GOT3 (cell line): Measurements from ENCODE around the gene HBA1.
"Not testable (repeated sequence)": the region's sequence is repeated elsewhere in the genome, so short reads cannot be mapped to it uniquely, and the experiment has no call there.

Source experiments
- DNase-seq: peaks from one replicate; lab custom pipeline; 2025; ENCODE audit warnings: mixed read lengths; lab: John Stamatoyannopoulos, UW

Gene HBA1

DNA sequence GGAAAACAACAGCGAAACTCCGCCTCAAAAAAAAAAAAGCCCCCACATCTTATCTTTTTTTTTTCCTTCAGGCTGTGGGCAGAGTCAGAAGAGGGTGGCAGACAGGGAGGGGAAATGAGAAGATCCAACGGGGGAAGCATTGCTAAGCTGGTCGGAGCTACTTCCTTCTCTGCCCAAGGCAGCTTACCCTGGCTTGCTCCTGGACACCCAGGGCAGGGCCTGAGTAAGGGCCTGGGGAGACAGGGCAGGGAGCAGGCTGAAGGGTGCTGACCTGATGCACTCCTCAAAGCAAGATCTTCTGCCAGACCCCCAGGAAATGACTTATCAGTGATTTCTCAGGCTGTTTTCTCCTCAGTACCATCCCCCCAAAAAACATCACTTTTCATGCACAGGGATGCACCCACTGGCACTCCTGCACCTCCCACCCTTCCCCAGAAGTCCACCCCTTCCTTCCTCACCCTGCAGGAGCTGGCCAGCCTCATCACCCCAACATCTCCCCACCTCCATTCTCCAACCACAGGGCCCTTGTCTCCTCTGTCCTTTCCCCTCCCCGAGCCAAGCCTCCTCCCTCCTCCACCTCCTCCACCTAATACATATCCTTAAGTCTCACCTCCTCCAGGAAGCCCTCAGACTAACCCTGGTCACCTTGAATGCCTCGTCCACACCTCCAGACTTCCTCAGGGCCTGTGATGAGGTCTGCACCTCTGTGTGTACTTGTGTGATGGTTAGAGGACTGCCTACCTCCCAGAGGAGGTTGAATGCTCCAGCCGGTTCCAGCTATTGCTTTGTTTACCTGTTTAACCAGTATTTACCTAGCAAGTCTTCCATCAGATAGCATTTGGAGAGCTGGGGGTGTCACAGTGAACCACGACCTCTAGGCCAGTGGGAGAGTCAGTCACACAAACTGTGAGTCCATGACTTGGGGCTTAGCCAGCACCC lies 1.2 kb upstream of the HBA1 start:
- no peak for DNase-seq

GRCh38 chr16:176006-176405 lies 474 bp upstream of the HBA1 start:
- DNase-seq: not testable (repeated sequence)

DNA sequence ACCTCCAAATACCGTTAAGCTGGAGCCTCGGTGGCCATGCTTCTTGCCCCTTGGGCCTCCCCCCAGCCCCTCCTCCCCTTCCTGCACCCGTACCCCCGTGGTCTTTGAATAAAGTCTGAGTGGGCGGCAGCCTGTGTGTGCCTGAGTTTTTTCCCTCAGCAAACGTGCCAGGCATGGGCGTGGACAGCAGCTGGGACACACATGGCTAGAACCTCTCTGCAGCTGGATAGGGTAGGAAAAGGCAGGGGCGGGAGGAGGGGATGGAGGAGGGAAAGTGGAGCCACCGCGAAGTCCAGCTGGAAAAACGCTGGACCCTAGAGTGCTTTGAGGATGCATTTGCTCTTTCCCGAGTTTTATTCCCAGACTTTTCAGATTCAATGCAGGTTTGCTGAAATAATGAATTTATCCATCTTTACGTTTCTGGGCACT lies 928 bp downstream of the HBA1 start:
- DNase-seq: no peak

DNA sequence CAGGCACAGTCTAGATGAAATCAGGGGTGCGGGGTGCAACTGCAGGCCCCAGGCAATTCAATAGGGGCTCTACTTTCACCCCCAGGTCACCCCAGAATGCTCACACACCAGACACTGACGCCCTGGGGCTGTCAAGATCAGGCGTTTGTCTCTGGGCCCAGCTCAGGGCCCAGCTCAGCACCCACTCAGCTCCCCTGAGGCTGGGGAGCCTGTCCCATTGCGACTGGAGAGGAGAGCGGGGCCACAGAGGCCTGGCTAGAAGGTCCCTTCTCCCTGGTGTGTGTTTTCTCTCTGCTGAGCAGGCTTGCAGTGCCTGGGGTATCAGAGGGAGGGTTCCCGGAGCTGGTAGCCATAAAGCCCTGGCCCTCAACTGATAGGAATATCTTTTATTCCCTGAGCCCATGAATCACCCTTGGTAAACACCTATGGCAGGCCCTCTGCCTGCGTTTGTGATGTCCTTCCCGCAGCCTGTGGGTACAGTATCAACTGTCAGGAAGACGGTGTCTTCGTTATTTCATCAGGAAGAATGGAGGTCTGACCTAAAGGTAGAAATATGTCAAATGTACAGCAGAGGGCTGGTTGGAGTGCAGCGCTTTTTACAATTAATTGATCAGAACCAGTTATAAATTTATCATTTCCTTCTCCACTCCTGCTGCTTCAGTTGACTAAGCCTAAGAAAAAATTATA lies 1.6 kb downstream of the HBA1 start:
- no peak for DNase-seq

- no peak for DNase-seq
These were observed 2.2 kb downstream of the HBA1 start for GRCh38 chr16:178668-179015.

- no peak for DNase-seq
These were observed 3.0 kb downstream of the HBA1 start for GRCh38 chr16:179211-180092.

GRCh38 chr16:180101-180675 lies 3.7 kb downstream of the HBA1 start, which contains the start of gene HBQ1:
HBQ1 (plus strand) TSS chr16:180459; CDS start chr16:180487, 28 bp downstream.
- DNase-seq: no peak

DNA sequence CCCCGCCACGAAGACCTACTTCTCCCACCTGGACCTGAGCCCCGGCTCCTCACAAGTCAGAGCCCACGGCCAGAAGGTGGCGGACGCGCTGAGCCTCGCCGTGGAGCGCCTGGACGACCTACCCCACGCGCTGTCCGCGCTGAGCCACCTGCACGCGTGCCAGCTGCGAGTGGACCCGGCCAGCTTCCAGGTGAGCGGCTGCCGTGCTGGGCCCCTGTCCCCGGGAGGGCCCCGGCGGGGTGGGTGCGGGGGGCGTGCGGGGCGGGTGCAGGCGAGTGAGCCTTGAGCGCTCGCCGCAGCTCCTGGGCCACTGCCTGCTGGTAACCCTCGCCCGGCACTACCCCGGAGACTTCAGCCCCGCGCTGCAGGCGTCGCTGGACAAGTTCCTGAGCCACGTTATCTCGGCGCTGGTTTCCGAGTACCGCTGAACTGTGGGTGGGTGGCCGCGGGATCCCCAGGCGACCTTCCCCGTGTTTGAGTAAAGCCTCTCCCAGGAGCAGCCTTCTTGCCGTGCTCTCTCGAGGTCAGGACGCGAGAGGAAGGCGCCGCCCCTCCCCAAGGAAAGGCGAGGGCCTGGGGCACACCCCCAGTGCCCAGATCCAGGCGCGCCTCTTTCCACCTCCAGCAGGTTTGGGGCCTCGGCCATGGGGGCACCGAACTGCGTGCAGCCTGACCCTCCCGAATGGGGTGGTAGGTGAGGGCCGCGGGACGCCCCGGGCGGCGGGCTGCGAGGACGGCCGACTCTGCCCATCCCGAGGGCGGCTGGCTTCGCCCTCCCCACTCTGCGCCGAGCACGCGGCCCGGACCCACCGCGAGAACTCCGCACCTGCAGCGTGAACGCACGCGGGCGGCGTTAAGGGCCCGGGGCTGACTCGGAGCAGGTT lies 4.4 kb downstream of the HBA1 start:
- no peak for DNase-seq

DNA sequence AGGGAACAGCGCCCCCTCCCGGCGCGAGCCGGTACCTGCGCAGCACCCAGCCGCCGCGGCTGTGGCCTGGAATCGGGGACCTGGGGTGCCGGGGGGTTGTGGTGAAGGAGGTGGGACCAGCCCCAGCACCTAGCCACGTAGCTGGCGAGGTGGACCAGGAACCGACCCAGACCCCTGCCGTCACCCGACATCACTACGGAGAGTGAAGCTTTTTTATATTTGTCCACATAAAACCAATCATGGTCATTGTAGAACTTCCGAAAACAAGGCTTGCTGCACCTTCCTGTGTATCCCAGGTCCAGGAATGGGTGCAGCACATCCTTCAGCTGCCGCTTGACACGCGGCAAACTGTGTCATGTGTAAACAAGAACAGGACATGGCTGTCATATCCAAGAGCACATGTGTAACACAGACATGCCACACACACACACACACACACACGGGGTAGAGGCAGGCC lies 5.1 kb downstream of the HBA1 start:
- no peak for DNase-seq

DNA sequence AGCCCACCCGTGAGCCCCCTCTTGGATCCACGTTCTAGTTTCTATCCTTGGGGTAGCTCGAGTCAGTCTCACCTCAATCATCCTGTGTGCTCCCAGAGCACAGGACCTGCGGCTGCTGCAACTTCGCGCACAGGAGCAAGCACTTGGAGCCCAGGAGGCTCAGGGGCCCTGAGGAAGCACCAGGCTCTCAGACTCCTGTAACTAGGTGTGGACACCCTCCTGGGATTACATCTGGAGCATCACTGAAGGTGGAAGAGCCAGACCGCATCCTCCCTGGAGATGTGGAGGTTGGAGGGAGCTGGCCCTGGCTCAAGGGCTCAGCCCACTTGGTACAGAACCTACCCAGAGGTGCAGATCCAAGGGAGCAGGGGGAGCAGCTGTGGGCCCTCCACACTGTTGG lies 6.5 kb downstream of the HBA1 start:
- DNase-seq: no peak

DNA sequence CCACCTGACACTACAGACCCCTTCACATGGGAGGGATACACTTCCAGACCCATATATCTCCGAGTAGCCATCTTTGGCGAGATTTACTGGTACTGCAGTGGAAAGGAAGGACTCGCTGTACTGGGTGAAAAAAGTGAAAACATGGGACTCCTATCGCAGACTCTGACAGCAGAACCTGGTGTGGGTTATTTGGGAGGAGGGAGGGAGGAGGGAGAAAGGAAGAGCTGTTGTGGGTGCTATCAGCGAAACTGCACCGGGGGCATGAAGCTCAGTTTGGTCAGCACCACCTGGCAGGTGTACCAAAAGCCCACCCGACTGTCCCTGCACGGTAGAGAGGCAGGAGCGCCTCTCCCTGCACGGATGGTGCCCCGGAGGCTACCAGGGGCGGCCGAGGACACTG lies 8.7 kb downstream of the HBA1 start:
- no peak for DNase-seq

DNA sequence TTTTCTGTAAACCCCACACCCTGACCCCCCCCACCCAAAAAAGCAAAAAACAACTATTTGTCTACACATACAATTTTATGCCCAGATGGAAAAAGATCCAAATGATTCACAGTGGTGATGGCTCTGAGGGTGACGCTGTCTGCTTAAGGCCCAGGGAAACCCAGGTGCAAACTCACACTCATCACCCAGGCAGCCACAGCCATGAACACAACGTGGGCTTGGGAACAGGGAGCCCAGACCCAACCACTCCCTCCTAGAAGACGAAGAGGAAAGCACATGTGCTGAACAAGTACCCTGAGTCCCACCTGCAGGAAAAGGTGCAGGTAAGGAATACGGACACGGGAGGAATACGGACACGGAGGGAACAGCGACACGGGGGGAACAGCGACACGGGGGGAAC lies 9.2 kb downstream of the HBA1 start:
- no peak for DNase-seq

- DNase-seq: no peak
These were observed 10.8 kb downstream of the HBA1 start for GRCh38 chr16:187330-187729.

DNA sequence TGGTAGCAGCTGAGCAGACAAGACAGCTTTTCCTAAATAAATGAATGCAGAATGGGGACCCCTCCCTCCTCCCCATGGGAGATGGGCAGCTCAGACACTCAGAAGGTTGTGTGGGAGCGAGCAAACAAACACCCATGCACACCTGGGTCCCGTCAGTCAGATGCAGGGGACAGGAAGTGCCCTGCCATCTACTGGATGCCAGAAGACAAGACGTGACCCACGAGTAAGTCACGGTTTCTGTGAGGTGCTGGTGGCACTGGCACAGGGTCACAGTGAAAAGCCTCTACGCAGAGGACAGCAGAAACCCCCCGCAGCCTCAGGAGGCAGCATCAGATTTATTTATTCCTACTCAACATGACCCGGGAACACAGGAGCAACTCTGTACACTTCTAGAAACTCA lies 12.2 kb downstream of the HBA1 start:
- no peak for DNase-seq

DNA sequence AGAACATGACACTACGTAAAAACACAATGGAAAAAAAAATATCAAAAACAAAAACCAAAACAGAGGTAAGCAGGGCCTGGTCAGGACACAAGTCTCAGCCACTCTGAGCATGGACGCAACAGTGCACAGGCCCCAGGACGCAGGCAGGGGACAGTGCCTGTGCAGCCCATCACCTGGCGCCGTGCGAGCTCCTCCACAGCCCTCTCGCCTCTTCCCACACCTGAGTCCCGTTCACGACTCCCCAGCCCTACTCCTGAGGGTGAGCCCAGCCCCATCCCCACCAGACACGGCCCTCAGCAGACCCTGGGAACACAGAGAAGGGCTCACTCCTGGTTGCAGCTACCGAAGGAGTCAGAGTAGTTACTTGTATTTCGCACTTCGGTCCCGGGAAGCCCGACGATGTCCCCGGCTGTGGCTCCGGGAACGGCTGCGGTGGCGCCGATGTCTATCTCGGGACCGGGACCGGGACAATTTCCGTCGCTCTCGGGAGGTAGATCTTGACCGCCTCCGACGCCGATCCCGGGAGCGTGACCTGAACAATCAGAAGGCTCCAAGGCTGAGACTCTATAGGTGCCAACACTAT lies 13.2 kb downstream of the HBA1 start:
- DNase-seq: no peak

DNA sequence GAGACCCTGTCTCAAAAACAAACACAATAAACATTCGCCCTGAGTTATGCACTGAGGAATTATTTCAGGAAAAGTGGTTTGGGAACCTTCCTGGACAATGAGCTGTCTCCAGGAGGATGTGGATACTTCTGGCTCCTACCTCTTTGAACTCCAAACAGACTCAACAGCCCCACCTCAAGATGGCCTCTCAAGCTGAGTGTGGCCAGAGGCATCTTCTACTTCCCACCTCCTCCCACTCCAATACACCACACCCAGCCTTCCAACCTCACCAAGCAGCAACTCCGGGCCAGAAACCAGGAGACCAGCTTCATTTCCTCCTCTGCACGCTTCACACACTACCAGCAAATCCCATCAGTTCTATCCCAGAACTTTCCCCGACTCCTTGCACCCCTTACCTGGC lies 15.4 kb downstream of the HBA1 start:
- no peak for DNase-seq

DNA sequence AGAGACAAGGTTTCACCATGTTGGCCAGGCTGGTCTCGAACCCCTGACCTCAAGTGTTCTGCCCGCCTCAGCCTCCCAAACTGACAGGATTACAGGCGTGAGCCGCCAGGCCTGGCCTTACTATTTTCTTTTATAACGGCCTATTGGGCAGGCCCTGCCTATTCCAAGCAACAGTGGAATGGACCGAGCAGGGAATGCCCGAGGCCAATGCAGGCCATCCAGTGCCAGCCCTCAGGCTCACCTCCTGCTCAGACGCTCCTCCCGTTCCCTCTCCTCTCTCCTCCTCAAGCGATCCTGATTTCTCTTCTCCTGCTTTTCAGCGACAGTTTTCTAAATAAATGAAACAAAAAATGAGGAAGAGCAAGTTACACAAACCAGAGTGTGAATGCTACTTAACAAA lies 16.2 kb downstream of the HBA1 start:
- DNase-seq: no peak

DNA sequence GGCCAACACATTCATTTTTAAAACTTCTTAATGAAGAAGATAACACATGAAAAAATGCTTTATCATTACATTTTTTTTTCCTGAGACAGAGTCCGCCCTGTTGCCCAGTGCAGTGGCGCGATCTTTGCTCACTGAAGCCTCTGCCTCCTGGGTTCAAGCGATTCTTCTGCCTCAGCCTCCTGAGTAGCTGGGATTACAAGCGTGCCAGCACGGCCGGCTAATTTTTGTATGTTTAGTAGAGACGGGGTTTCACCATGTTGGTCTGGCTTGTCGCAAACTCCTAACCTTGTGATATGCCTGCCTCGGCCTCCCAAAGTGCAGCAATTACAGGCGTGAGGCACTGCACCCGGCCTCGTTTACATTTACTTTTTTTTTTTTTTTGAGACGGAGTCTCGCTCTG lies 17.0 kb downstream of the HBA1 start:
- no peak for DNase-seq

- DNase-seq: no peak
These were observed 18.0 kb downstream of the HBA1 start for GRCh38 chr16:194516-194915.

DNA sequence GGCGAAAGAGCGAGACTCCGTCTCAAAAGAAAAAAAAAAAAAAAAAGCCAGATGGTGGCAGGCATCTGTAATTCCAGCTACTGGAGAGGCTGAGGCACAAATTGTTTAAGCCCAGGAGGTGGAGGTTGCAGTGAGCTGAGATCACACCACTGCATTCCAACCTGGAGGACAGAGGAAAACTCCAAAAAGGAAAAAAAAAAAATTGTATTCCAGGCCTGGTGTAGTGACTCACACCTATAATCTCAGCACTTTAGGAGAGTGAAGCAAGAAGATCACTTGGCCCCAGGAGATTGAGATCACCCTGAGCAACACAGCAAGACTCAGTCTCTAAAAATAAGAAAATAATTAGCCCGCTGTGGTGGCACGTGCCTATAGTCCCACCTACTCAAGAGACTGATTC lies 23.9 kb downstream of the HBA1 start:
- no peak for DNase-seq

- DNase-seq: no peak
These were observed 26.8 kb downstream of the HBA1 start for GRCh38 chr16:203246-203645.
